WTC11 (cell line): ENCODE data around the gene SYNPO2. TPM values are rescaled to one million over a fixed set of nuclear protein-coding genes. Genes with fewer than 3 reads are reported as not detected.

Experiments used
- ATAC-seq: fragments of 200-7000 bp; cut with Tn5 transposase; 2 replicates; pipeline ENCODE4 v1.10.0; 2021; ENCODE audit warnings: mild to moderate bottlenecking, moderate library complexity
- CTCF ChIA-PET: fragments of 300-600 bp; sonication (Branson Sonifier 250); formaldehyde crosslinking; loops from one replicate; lab custom pipeline; 2021; ENCODE audit warnings: antibody characterized with exemption; lab: Charles Lee
- POLR2A ChIA-PET: fragments of 350-600 bp; sonication (Branson Sonifier 250); formaldehyde crosslinking; loops from one replicate; lab custom pipeline; 2021; ENCODE audit warnings: antibody characterized with exemption; lab: Charles Lee
- DNase-seq: peaks from one replicate; pipeline ENCODE4 v3.0.0; 2021; ENCODE audit warnings: low spot score
- H3K27ac Mint-ChIP-seq: 2 replicates; pipeline ENCODE4 v1.8.0; 2021; ENCODE audit warnings: mixed read lengths
- H3K27me3 Mint-ChIP-seq: 2 replicates; pipeline ENCODE4 v1.8.0; 2021; ENCODE audit warnings: low read depth, mild to moderate bottlenecking, moderate library complexity, mixed read lengths
- H3K36me3 Mint-ChIP-seq: 2 replicates; pipeline ENCODE4 v1.8.0; 2021; ENCODE audit warnings: mixed read lengths
- H3K4me1 Mint-ChIP-seq: 2 replicates; pipeline ENCODE4 v1.8.0; 2022; ENCODE audit warnings: mixed read lengths
- H3K4me3 Mint-ChIP-seq: 2 replicates; pipeline ENCODE4 v1.8.0; 2021; ENCODE audit warnings: mild to moderate bottlenecking, moderate library complexity, mixed read lengths
- H3K9me3 Mint-ChIP-seq: 2 replicates; pipeline ENCODE4 v1.8.0; 2021; ENCODE audit warnings: mixed read lengths
- CREB1 ChIP-seq: sonication (generic); formaldehyde crosslinking; IDR thresholded peaks from 2 replicates; pipeline ENCODE4 v1.8.0; 2023; ENCODE audit warnings: mild to moderate bottlenecking, missing genetic modification reagents
- IRF2 ChIP-seq: sonication (generic); formaldehyde crosslinking; IDR thresholded peaks from 2 replicates; pipeline ENCODE4 v1.8.0; 2022; ENCODE audit warnings: low read depth, missing genetic modification reagents, borderline replicate concordance
- JAZF1 ChIP-seq: fragments of 250-450 bp; sonication (Bioruptor Pico); IDR thresholded peaks from 2 replicates; pipeline ENCODE4 v1.9.0; 2021; ENCODE audit warnings: moderate library complexity, mild to moderate bottlenecking, inconsistent platforms
- NFATC4 ChIP-seq: fragments of 250-450 bp; sonication (Bioruptor Pico); IDR thresholded peaks from 2 replicates; pipeline ENCODE4 v1.9.0; 2021; ENCODE audit warnings: mild to moderate bottlenecking
- NFE2L1 ChIP-seq: sonication (generic); formaldehyde crosslinking; IDR thresholded peaks from 2 replicates; pipeline ENCODE4 v1.8.1; 2023; ENCODE audit warnings: missing genetic modification reagents
- NR2C2 ChIP-seq: sonication (generic); formaldehyde crosslinking; IDR thresholded peaks from 2 replicates; pipeline ENCODE4 v1.8.0; 2022; ENCODE audit warnings: mild to moderate bottlenecking, missing genetic modification reagents
- PREB ChIP-seq: sonication (generic); formaldehyde crosslinking; IDR thresholded peaks from 2 replicates; pipeline ENCODE4 v1.8.1; 2022; ENCODE audit warnings: mild to moderate bottlenecking, missing genetic modification reagents, moderate library complexity, borderline replicate concordance
- SP1 ChIP-seq: sonication (generic); formaldehyde crosslinking; conservative IDR thresholded peaks from 2 replicates; pipeline ENCODE4 v1.8.1; 2022; ENCODE audit warnings: missing genetic modification reagents
- TEAD1 ChIP-seq: sonication (generic); formaldehyde crosslinking; IDR thresholded peaks from 2 replicates; pipeline ENCODE4 v1.8.0; 2022; ENCODE audit warnings: mild to moderate bottlenecking, missing genetic modification reagents
- TEAD4 ChIP-seq: sonication (generic); formaldehyde crosslinking; IDR thresholded peaks from 2 replicates; pipeline ENCODE4 v1.8.0; 2022; ENCODE audit warnings: mild to moderate bottlenecking, missing genetic modification reagents
- TP53 ChIP-seq: sonication (generic); formaldehyde crosslinking; IDR thresholded peaks from 2 replicates; pipeline ENCODE4 v1.8.1; 2023; ENCODE audit warnings: mild to moderate bottlenecking, missing genetic modification reagents
- ZBTB21 ChIP-seq: sonication (generic); formaldehyde crosslinking; IDR thresholded peaks from 2 replicates; pipeline ENCODE4 v1.8.1; 2023; ENCODE audit warnings: mild to moderate bottlenecking, missing genetic modification reagents, borderline replicate concordance
- ZNF219 ChIP-seq: sonication (generic); formaldehyde crosslinking; IDR thresholded peaks from 2 replicates; pipeline ENCODE4 v1.8.0; 2023; ENCODE audit warnings: missing genetic modification reagents, mild to moderate bottlenecking, borderline replicate concordance
- ZNF281 ChIP-seq: sonication (generic); formaldehyde crosslinking; IDR thresholded peaks from 2 replicates; pipeline ENCODE4 v1.8.0; 2023; ENCODE audit warnings: mild to moderate bottlenecking, missing genetic modification reagents
- ZNF396 ChIP-seq: fragments of 250-450 bp; sonication (Bioruptor Pico); IDR thresholded peaks from 2 replicates; pipeline ENCODE4 v1.8.0; 2021; ENCODE audit warnings: mild to moderate bottlenecking, moderate library complexity, borderline replicate concordance
- total RNA-seq: library from RNA; stranded (reverse); gene quantifications from 3 replicates; pipeline ENCODE4 v1.2.3, GENCODE V29; 2021
- TF ChIP-seq, protein P1 (sequence below): sonication (generic); formaldehyde crosslinking; IDR thresholded peaks from 2 replicates; pipeline ENCODE4 v1.8.1; 2022; ENCODE audit warnings: low read depth, mild to moderate bottlenecking, moderate library complexity, missing genetic modification reagents, borderline replicate concordance
- TF ChIP-seq, protein P2 (sequence below): sonication (generic); formaldehyde crosslinking; IDR thresholded peaks from 2 replicates; pipeline ENCODE4 v1.8.0; 2023; ENCODE audit warnings: missing genetic modification reagents
- TF ChIP-seq, protein P3 (sequence below): sonication (generic); formaldehyde crosslinking; IDR thresholded peaks from 2 replicates; pipeline ENCODE4 v1.8.0; 2022; ENCODE audit warnings: mild to moderate bottlenecking, missing genetic modification reagents
- TF ChIP-seq, protein P4 (sequence below): sonication (generic); formaldehyde crosslinking; IDR thresholded peaks from 2 replicates; pipeline ENCODE4 v1.8.0; 2022; ENCODE audit warnings: mild to moderate bottlenecking, missing genetic modification reagents

Gene SYNPO2
- total RNA-seq, 1 experiment from 2014 or later, result 1.9 TPM

DNA sequence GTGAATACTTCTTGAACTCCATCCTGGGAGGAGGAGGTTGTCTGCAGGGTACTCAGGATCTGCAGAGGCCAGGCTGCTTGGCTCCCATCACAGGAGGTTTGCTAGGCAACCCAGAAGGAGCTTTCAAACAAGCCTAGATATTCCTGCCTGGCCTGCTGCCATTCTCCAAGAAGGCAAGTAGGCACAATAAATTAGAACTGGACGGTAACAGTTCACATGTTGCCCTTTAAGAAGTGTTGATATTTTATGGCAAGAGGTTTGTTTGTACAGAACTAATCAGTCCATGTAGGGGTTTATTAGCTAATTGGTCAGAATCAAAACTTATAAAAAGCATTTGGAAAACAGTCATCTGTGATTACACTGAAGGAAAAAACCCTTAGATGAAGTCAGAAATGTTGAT, 39.3 kb downstream of the SYNPO2 start:
- ATAC-seq, result no peak

GRCh38 chr4:118930255-118930654, 41.6 kb downstream of the SYNPO2 start:
- H3K4me1 Mint-ChIP-seq, result no peaks in the 10 kb centered on the region
- POLR2A ChIA-PET, result interaction anchor here (0.6 kb wide), 1 partner anchor 9 kb away, joined by 3 read pairs; no protein-coding TSS in a partner anchor
- no peaks in the 10 kb centered on the region for H3K36me3 Mint-ChIP-seq
- no peaks in the 10 kb centered on the region for H3K27me3 Mint-ChIP-seq
- DNase-seq, result no peak
- no peaks in the 10 kb centered on the region for H3K9me3 Mint-ChIP-seq
- H3K4me3 Mint-ChIP-seq, result no peak overlapping the region
- CTCF ChIA-PET, result interaction anchor here (0.7 kb wide), 1 partner anchor 65 kb away, joined by 4 read pairs; no protein-coding TSS in a partner anchor
- TF ChIP-seq, protein P1, sequence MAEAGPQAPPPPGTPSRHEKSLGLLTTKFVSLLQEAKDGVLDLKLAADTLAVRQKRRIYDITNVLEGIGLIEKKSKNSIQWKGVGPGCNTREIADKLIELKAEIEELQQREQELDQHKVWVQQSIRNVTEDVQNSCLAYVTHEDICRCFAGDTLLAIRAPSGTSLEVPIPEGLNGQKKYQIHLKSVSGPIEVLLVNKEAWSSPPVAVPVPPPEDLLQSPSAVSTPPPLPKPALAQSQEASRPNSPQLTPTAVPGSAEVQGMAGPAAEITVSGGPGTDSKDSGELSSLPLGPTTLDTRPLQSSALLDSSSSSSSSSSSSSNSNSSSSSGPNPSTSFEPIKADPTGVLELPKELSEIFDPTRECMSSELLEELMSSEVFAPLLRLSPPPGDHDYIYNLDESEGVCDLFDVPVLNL (CRISPR knock-in tag), result no peak
- TF ChIP-seq ZNF219 (CRISPR knock-in tag), result no peak
- TF ChIP-seq IRF2 (CRISPR knock-in tag), result no peak
- TF ChIP-seq TEAD4 (CRISPR knock-in tag), result no peak
- no peak for TF ChIP-seq ZNF396 (CRISPR knock-in tag)
- TF ChIP-seq, protein P2, sequence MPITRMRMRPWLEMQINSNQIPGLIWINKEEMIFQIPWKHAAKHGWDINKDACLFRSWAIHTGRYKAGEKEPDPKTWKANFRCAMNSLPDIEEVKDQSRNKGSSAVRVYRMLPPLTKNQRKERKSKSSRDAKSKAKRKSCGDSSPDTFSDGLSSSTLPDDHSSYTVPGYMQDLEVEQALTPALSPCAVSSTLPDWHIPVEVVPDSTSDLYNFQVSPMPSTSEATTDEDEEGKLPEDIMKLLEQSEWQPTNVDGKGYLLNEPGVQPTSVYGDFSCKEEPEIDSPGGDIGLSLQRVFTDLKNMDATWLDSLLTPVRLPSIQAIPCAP (CRISPR knock-in tag), result no peak
- no peak for TF ChIP-seq TP53 (CRISPR knock-in tag)
- no peak for TF ChIP-seq NFATC4
- no peak for TF ChIP-seq JAZF1 (CRISPR knock-in tag)
- TF ChIP-seq, all 79 proteins: peak for 0
- no peak overlapping the region for H3K27ac Mint-ChIP-seq
- ATAC-seq, result no peak

More for the DNA sequence above, 39.3 kb downstream of the SYNPO2 start:
- ChIA-PET POLR2A (no interaction called here), CTCF (no interaction called here)
- no peaks in the 10 kb centered on the region for H3K36me3 Mint-ChIP-seq
- H3K4me1 Mint-ChIP-seq, result no peaks in the 10 kb centered on the region
- no peak overlapping the region; the same call in 1 of the 2 replicates for H3K27ac Mint-ChIP-seq
- H3K4me3 Mint-ChIP-seq, result no peak overlapping the region
- no peak for DNase-seq
- H3K9me3 Mint-ChIP-seq, result no peaks in the 10 kb centered on the region
- no peaks in the 10 kb centered on the region for H3K27me3 Mint-ChIP-seq
- TF ChIP-seq NFE2L1 (CRISPR knock-in tag) (no peak), ZBTB21 (no peak), SP1 (CRISPR knock-in tag) (no peak), CREB1 (CRISPR knock-in tag) (no peak), TEAD1 (no peak), NR2C2 (CRISPR knock-in tag) (no peak), ZNF281 (CRISPR knock-in tag) (no peak), PREB (no peak), ZNF396 (CRISPR knock-in tag) (no peak)
- TF ChIP-seq, protein P3, sequence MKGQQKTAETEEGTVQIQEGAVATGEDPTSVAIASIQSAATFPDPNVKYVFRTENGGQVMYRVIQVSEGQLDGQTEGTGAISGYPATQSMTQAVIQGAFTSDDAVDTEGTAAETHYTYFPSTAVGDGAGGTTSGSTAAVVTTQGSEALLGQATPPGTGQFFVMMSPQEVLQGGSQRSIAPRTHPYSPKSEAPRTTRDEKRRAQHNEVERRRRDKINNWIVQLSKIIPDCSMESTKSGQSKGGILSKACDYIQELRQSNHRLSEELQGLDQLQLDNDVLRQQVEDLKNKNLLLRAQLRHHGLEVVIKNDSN (CRISPR knock-in tag), result no peak
- TF ChIP-seq, protein P4, sequence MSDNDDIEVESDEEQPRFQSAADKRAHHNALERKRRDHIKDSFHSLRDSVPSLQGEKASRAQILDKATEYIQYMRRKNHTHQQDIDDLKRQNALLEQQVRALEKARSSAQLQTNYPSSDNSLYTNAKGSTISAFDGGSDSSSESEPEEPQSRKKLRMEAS (CRISPR knock-in tag), result no peak
